SK-N-MC (cell line): Measurements from ENCODE around the gene HMGN1.

Experiments used
- EZH2 ChIP-seq: fragments of 200-600 bp; sonication (generic); IDR thresholded peaks from one replicate; pipeline ENCODE4 v1.6.1; 2017; ENCODE audit warnings: antibody characterized with exemption
- POLR2AphosphoS5 ChIP-seq: IDR thresholded peaks from 2 replicates; pipeline ENCODE4 v1.6.1; 2012; ENCODE audit warnings: mild to moderate bottlenecking, low read depth, low read length, borderline replicate concordance

DNA sequence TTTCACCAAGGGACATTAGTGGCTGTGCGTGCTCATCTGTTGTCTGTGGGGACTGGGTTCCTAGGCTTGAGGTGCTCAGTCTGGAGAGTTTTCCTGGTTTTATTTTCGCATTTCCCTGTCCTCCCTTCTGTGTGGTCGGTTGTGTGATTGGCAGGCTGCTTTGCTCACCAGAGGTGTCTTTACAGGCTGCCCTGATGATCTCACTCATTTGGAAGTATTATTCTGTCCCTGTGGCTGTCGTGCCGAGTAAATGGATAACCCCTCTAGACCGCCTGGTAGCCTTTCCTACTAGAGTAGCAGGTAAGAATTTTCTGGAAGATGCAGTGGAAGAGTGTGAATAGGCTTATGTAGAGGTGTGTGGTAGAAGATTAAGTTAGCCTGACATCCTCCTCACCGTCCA lies 44.1 kb upstream of the HMGN1 start:
- TF ChIP-seq POLR2AphosphoS5 (no peak), EZH2 (no peak)
